ENCODE results near the gene KCNIP1. TPM values are rescaled to one million over a fixed set of nuclear protein-coding genes. Genes with fewer than 3 reads are reported as not detected.

The KCNIP1 gene
- total RNA-seq, 2 experiments from 2014 or later, result not detected

DNA sequence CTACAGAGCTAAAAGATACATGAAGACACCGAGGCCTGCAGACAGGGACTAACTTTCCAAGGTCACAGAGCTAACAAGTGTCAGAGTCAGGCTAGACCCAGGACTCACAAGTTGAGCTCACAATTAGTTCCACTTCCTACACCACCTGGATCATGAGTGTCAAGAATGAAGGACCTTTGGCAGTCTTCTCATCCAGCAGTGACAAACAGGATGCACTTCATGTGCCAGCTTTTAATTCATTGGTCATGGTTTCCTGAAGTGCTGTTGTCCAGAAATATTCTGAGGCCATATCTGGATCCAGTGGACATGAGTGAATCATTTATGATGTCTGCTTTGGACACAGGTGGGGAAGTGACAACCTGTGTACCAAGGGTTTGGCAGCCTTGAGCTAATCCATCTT is 77.4 kb downstream of the KCNIP1 start:
- no peak for DNase-seq
- Mint-ChIP-seq H3K27me3 (peaks cover 50% of the 10 kb centered on the region), H3K4me1 (no peaks in the 10 kb centered on the region), H3K4me3 (no peak overlapping the region), H3K27ac (no peak overlapping the region), H3K36me3 (no peaks in the 10 kb centered on the region), H3K9me3 (ENCODE audit: low read depth) (no peaks in the 10 kb centered on the region)
- ATAC-seq, result no peak
- CTCF ChIA-PET, result no interaction called here

DNA sequence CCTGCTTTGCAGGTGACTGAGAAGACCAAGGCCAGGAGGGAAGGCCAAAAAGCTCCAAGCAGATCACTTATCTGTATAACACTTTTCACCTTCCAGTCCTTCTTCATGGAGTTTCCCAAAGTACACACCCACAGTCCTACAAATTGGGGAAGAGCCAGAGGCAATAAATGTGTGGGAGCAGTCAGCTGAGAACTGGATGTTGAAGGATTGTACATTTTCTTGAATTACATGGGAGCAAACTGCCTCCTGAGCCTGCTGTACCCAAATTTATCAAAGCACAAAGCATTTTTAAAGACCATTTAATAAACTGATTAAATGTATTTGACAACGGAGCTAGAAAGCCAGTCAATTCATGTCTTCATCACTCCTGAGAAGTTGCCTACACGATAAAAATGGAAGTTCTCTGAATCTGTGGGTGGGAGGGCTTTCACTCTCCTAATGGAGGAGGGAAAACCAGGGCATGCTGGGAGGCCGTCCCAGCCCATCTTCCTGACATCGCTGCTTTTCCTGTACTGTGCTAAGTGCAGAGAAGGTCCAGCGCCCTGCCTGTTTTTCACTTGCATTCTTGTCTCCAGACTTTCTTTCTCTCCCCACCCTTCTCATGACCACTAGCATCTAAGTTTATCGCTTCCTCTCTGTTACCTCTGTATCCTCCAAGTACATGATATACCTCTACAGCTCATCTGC is 79.0 kb downstream of the KCNIP1 start:
- Mint-ChIP-seq H3K36me3 (no peaks in the 10 kb centered on the region), H3K9me3 (ENCODE audit: low read depth) (no peaks in the 10 kb centered on the region), H3K4me1 (no peaks in the 10 kb centered on the region), H3K27me3 (peaks cover 47% of the 10 kb centered on the region), H3K4me3 (no peak overlapping the region), H3K27ac (no peak overlapping the region)
- CTCF ChIA-PET, result no interaction called here
- no peak for ATAC-seq
- no peak for DNase-seq

- ATAC-seq, result no peak
- no peak overlapping the region for H3K4me3 Mint-ChIP-seq
- no peaks in the 10 kb centered on the region for H3K9me3 Mint-ChIP-seq (ENCODE audit: low read depth)
- no peak for DNase-seq
- CTCF ChIA-PET, result interaction anchor here (1.3 kb wide), 1 partner anchor 13 kb away, joined by 3 read pairs; no protein-coding TSS in a partner anchor
- H3K27me3 Mint-ChIP-seq, result peaks cover 40% of the 10 kb centered on the region
- no peaks in the 10 kb centered on the region for H3K4me1 Mint-ChIP-seq
- no peak overlapping the region for H3K27ac Mint-ChIP-seq
- H3K36me3 Mint-ChIP-seq, result no peaks in the 10 kb centered on the region
These were observed 80.2 kb downstream of the KCNIP1 start for GRCh38 chr5:170584003-170584402.

GRCh38 chr5:170584450-170585058 is 80.7 kb downstream of the KCNIP1 start:
- Mint-ChIP-seq H3K4me1 (no peaks in the 10 kb centered on the region), H3K27ac (no peak overlapping the region), H3K27me3 (peaks cover 40% of the 10 kb centered on the region), H3K4me3 (no peak overlapping the region), H3K36me3 (no peaks in the 10 kb centered on the region), H3K9me3 (ENCODE audit: low read depth) (no peaks in the 10 kb centered on the region)
- no peak for DNase-seq
- CTCF ChIA-PET, result interaction anchor here (1.3 kb wide), 1 partner anchor 13 kb away, joined by 3 read pairs; no protein-coding TSS in a partner anchor
- ATAC-seq, result no peak

- H3K27ac Mint-ChIP-seq, result no peak overlapping the region
- DNase-seq (no peak), ATAC-seq (no peak)
- no peaks in the 10 kb centered on the region for H3K36me3 Mint-ChIP-seq
- no peaks in the 10 kb centered on the region for H3K4me1 Mint-ChIP-seq
- H3K4me3 Mint-ChIP-seq, result no peak overlapping the region
- H3K9me3 Mint-ChIP-seq (ENCODE audit: low read depth), result no peaks in the 10 kb centered on the region
- peaks cover 39% of the 10 kb centered on the region for H3K27me3 Mint-ChIP-seq
- CTCF ChIA-PET, result no interaction called here
These were observed 81.6 kb downstream of the KCNIP1 start for GRCh38 chr5:170585273-170585948.

GRCh38 chr5:170587808-170588207 is 84.0 kb downstream of the KCNIP1 start:
- H3K36me3 Mint-ChIP-seq, result no peaks in the 10 kb centered on the region
- peaks cover 33% of the 10 kb centered on the region for H3K27me3 Mint-ChIP-seq
- no peaks in the 10 kb centered on the region for H3K9me3 Mint-ChIP-seq (ENCODE audit: low read depth)
- CTCF ChIA-PET, result no interaction called here
- ATAC-seq, result no peak
- H3K27ac Mint-ChIP-seq, result no peak overlapping the region
- no peak overlapping the region for H3K4me3 Mint-ChIP-seq
- no peaks in the 10 kb centered on the region for H3K4me1 Mint-ChIP-seq
- DNase-seq, result no peak

- no peak overlapping the region for H3K4me3 Mint-ChIP-seq
- H3K4me1 Mint-ChIP-seq, result no peaks in the 10 kb centered on the region
- DNase-seq (no peak), ATAC-seq (no peak)
- CTCF ChIA-PET, result no interaction called here
- H3K36me3 Mint-ChIP-seq, result no peaks in the 10 kb centered on the region
- H3K27ac Mint-ChIP-seq, result no peak overlapping the region
- H3K9me3 Mint-ChIP-seq (ENCODE audit: low read depth), result no peaks in the 10 kb centered on the region
- H3K27me3 Mint-ChIP-seq, result peaks cover 35% of the 10 kb centered on the region
These were observed 85.8 kb downstream of the KCNIP1 start for GRCh38 chr5:170589643-170590042.

GRCh38 chr5:170590566-170590965 is 86.7 kb downstream of the KCNIP1 start:
- no peak for DNase-seq
- no peak for ATAC-seq
- H3K27ac Mint-ChIP-seq, result no peak overlapping the region
- no peaks in the 10 kb centered on the region for H3K9me3 Mint-ChIP-seq (ENCODE audit: low read depth)
- no peak overlapping the region for H3K4me3 Mint-ChIP-seq
- H3K4me1 Mint-ChIP-seq, result no peaks in the 10 kb centered on the region
- CTCF ChIA-PET, result no interaction called here
- H3K36me3 Mint-ChIP-seq, result no peaks in the 10 kb centered on the region
- H3K27me3 Mint-ChIP-seq, result peaks cover 44% of the 10 kb centered on the region

DNA sequence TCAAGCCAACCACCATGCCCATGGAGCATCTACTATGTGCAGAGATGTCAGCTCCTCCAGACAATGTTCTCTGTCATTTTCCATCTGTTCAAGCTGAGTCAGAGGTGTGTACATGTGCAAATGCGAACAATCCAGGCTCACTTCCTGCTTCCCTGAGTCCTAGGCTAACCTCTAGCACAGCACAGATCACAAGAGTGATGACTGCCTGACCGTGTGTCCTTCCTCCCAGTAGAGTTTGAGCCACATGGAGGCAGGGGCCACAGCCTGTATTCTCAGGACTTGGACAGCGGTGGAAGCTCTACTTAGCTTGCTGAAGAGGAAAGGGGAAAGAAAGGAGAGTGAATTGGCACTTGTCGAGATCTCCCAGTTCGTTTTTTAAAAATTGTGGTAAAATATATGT is 87.2 kb downstream of the KCNIP1 start:
- ATAC-seq, result no peak

DNA sequence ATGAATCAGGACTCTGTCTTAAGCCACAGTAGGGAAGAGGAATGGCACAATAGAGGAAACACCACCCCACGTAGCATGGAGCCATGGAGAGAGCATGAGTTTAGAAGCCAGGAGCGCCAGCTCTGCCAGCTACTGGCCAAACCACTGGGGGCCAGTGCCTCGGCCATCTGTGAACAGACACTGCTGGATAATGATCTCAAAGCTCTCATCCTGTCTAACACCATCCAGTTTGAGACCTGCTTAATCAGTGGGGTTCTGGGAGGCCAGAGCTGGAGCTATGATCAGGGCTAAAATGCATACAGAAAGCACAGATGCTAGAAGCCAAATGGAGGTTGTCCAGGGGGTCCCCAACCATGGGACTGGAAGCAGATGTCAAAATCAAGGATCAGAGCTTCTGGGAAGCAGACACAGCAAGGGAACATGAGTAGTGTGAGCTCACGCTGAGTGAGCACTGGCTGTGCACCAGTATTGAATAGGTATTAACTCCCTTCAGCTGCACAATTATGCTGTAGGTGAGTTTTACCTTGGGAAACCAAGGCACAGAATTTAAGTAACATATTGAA is 92.7 kb downstream of the KCNIP1 start:
- Mint-ChIP-seq H3K27ac (no peak overlapping the region), H3K27me3 (peaks cover 64% of the 10 kb centered on the region), H3K9me3 (ENCODE audit: low read depth) (no peaks in the 10 kb centered on the region), H3K4me1 (peaks cover 30% of the 10 kb centered on the region), H3K4me3 (no peak overlapping the region), H3K36me3 (no peaks in the 10 kb centered on the region)
- ATAC-seq, result no peak
- CTCF ChIA-PET, result interaction anchor here (0.7 to 2.1 kb wide), 5 partner anchors 12 to 162 kb away, joined by 3 to 8 read pairs (median 3); no protein-coding TSS in a partner anchor
- no peak for DNase-seq

More for the DNA sequence above, 87.2 kb downstream of the KCNIP1 start:
- H3K9me3 Mint-ChIP-seq (ENCODE audit: low read depth), result no peaks in the 10 kb centered on the region
- peaks cover 41% of the 10 kb centered on the region for H3K27me3 Mint-ChIP-seq
- H3K4me3 Mint-ChIP-seq, result no peak overlapping the region
- no peaks in the 10 kb centered on the region for H3K36me3 Mint-ChIP-seq
- no peak overlapping the region for H3K27ac Mint-ChIP-seq
- no peak for DNase-seq
- CTCF ChIA-PET, result no interaction called here
- H3K4me1 Mint-ChIP-seq, result peaks cover under 1% of the 10 kb centered on the region

DNA sequence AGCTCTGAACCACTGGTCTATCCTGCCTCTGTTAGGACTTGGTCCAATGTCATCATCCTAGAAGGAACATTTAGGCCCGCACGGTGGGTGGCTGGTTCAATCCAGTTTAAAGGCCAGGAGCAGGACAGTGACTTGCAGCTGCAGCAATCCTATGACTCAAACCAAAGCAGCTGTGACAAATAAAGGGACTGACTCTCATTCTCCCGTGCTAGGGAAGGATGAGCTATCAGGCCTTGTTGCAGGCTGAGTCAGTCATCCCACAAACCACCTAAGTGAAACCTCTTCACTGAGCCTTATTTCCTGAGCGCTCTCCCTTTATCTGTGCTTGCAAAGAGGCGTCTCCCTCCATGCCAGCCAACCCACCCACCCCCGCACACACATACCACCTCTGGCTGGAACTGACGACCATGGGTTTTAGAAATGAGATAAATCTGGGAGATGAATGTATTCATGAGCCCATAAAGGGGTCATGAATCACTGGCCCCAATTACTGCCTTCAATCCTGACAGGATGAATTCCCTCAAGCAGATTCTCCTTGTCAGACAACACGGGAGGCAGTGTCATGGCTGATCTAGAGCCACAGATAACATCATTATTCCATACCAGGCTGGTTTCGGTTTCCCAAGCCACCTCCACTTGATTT is 93.4 kb downstream of the KCNIP1 start:
- Mint-ChIP-seq H3K27ac (no peak overlapping the region), H3K4me1 (peaks cover 30% of the 10 kb centered on the region), H3K27me3 (peaks cover 61% of the 10 kb centered on the region), H3K9me3 (ENCODE audit: low read depth) (no peaks in the 10 kb centered on the region), H3K4me3 (no peak overlapping the region), H3K36me3 (no peaks in the 10 kb centered on the region)
- peak; percentile 65 for DNase-seq
- CTCF ChIA-PET, result interaction anchor here (0.7 to 2.1 kb wide), 6 partner anchors 13 to 162 kb away, joined by 3 to 8 read pairs (median 3); no protein-coding TSS in a partner anchor
- ATAC-seq, result peak; percentile 82

DNA sequence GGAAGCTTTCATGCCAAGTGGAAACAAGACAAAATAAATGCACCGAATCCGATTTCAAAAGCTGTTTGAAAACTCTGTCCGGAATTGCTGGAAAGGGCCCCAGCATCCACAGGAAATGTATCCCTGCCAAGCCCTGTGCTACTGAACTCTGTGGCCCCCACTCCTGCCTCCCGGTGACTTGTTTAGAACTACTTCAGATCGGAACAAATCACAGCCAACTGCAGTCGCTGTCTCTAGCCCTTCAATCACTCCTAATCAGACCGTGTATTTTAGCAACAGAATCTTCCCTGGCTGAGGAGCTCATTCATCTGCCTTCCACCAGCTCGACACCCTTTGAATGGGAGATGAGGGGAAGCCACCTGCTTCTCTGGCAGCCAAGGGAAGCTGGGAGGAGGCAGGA is 94.1 kb downstream of the KCNIP1 start:
- ATAC-seq (no peak), DNase-seq (no peak)
- CTCF ChIA-PET, result interaction anchor here (1.0 to 2.1 kb wide), 4 partner anchors 23 to 163 kb away, joined by 3 to 8 read pairs (median 4); no protein-coding TSS in a partner anchor
- Mint-ChIP-seq H3K36me3 (no peaks in the 10 kb centered on the region), H3K4me3 (no peak overlapping the region), H3K27ac (no peak overlapping the region), H3K9me3 (ENCODE audit: low read depth) (no peaks in the 10 kb centered on the region), H3K4me1 (peaks cover 30% of the 10 kb centered on the region), H3K27me3 (peaks cover 56% of the 10 kb centered on the region)

- CTCF ChIA-PET, result interaction anchor here (0.9 to 1.1 kb wide), 2 partner anchors 23 to 165 kb away, joined by 3 to 4 read pairs; no protein-coding TSS in a partner anchor
- no peak overlapping the region for H3K27ac Mint-ChIP-seq
- no peak for DNase-seq
- H3K27me3 Mint-ChIP-seq, result peaks cover 46% of the 10 kb centered on the region
- H3K4me3 Mint-ChIP-seq, result no peak overlapping the region
- H3K36me3 Mint-ChIP-seq, result no peaks in the 10 kb centered on the region
- H3K9me3 Mint-ChIP-seq (ENCODE audit: low read depth), result no peaks in the 10 kb centered on the region
- no peak for ATAC-seq
- H3K4me1 Mint-ChIP-seq, result peaks cover 30% of the 10 kb centered on the region
These were observed 95.9 kb downstream of the KCNIP1 start for GRCh38 chr5:170599756-170600155.
